Measurements from ENCODE around the gene SKIC2.

DNA sequence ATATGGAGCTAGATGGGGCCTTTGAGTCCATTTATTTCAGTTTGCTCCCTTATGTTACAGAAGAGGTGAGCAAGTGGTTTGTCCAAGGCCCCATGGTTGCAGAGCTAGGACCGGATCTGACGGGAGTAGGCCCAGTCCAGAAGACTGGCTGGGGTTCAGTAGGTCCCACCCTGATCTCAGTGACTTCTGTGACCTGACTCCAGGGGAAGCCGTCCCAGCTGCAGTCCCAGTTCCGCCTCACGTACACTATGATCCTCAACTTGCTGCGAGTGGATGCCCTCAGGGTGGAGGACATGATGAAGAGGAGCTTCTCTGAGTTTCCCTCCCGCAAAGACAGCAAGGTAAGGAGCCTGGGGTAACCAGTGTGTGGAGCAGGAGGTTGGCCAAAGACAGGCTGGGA lies 7.5 kb downstream of the SKIC2 start:
- TF ChIP-seq, protein P1, sequence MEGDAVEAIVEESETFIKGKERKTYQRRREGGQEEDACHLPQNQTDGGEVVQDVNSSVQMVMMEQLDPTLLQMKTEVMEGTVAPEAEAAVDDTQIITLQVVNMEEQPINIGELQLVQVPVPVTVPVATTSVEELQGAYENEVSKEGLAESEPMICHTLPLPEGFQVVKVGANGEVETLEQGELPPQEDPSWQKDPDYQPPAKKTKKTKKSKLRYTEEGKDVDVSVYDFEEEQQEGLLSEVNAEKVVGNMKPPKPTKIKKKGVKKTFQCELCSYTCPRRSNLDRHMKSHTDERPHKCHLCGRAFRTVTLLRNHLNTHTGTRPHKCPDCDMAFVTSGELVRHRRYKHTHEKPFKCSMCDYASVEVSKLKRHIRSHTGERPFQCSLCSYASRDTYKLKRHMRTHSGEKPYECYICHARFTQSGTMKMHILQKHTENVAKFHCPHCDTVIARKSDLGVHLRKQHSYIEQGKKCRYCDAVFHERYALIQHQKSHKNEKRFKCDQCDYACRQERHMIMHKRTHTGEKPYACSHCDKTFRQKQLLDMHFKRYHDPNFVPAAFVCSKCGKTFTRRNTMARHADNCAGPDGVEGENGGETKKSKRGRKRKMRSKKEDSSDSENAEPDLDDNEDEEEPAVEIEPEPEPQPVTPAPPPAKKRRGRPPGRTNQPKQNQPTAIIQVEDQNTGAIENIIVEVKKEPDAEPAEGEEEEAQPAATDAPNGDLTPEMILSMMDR (IDR thresholded peaks at IDR 0.05 in 2 of 3, conservative IDR thresholded peaks at IDR 0.05 in 1 of 3; ENCODE audit: borderline replicate concordance in 1 of 3, insufficient read depth in 1 of 3, low read depth in 2 of 3, low read length in 2 of 3): no peak
- TF ChIP-seq POLR2A (IDR thresholded peaks at IDR 0.05; ENCODE audit: borderline replicate concordance, extremely low read depth, insufficient read depth, insufficient read length) (no peak), ATF3 (IDR thresholded peaks at IDR 0.05) (no peak), REST (IDR thresholded peaks at IDR 0.05; ENCODE audit: low read depth) (no peak), RAD21 (IDR thresholded peaks at IDR 0.05; ENCODE audit: low read depth) (no peak), ZNF274 (IDR thresholded peaks at IDR 0.05; ENCODE audit: low read depth, low read length) (no peak), ELF1 (IDR thresholded peaks at IDR 0.05; ENCODE audit: borderline replicate concordance, low read depth) (no peak), CEBPB (IDR thresholded peaks at IDR 0.05; ENCODE audit: low read depth) (no peak)

Measured in HCT116 (cell line).